B cell (primary cell): Measurements from ENCODE around the gene CATSPER3. TPM values are rescaled to one million over a fixed set of nuclear protein-coding genes. Genes with fewer than 3 reads are reported as not detected.

Experiments used
- ATAC-seq: fragments of 200-7000 bp; cut with Tn5 transposase; one replicate; pipeline ENCODE4 v1.10.0; 2021; ENCODE audit warnings: low read depth, mild to moderate bottlenecking, moderate number of reproducible peaks, moderate library complexity
- CTCF ChIA-PET: fragments of 350-600 bp; sonication (Branson Sonifier 250); formaldehyde crosslinking; loops from one replicate; lab custom pipeline; 2021; ENCODE audit warnings: antibody characterized with exemption, inconsistent platforms; lab: Charles Lee
- POLR2A ChIA-PET: fragments of 350-600 bp; sonication (Branson Sonifier 250); formaldehyde crosslinking; loops from one replicate; lab custom pipeline; 2021; ENCODE audit warnings: antibody characterized with exemption; lab: Charles Lee
- DNase-seq: peaks from one replicate; pipeline ENCODE4 v3.0.0; 2013
- H2AFZ ChIP-seq: 2 replicates; pipeline ENCODE4 v1.6.1; 2012; ENCODE audit warnings: mild to moderate bottlenecking, low read depth, low read length; ENCODE audit not compliant: insufficient read depth, poor library complexity, severe bottlenecking
- H3K27ac ChIP-seq, 2 donors: 1 replicate in 1 of 2; 2 replicates in 1 of 2; pipeline ENCODE4 v1.5.1; 2012 to 2013; ENCODE audit warnings: low read length in 2 of 2, mild to moderate bottlenecking in 2 of 2, moderate library complexity in 1 of 2
- H3K27me3 ChIP-seq, 4 experiments: fragments of 200-600 bp in 1 of 4; sonication (generic) in 1 of 4; replicated peaks in 1 of 4; 1 replicate in 2 of 4; 2 replicates in 2 of 4; pipeline versions ENCODE4 v1.6.1 to v1.7.0; 2013 to 2016; ENCODE audit warnings: low read length in 3 of 4, mild to moderate bottlenecking in 2 of 4, mixed read lengths in 1 of 4, moderate library complexity in 1 of 4; ENCODE audit not compliant: insufficient read depth in 4 of 4, control insufficient read depth in 3 of 4; ENCODE audit errors: control extremely low read depth in 1 of 4
- H3K36me3 ChIP-seq, 2 experiments: replicated peaks in 1 of 2; 1 replicate in 1 of 2; 2 replicates in 1 of 2; pipeline versions ENCODE4 v1.6.1 to v1.7.1; 2013; ENCODE audit warnings: low read length in 1 of 2; ENCODE audit not compliant: insufficient read depth in 2 of 2, control insufficient read depth in 1 of 2; ENCODE audit errors: control extremely low read depth in 1 of 2, extremely low read depth in 1 of 2
- H3K4me1 ChIP-seq, 2 donors: fragments of 200-600 bp in 1 of 2; sonication (generic) in 1 of 2; 1 replicate in 1 of 2; 2 replicates in 1 of 2; pipeline versions ENCODE4 v1.5.1 to v1.6.1; 2013 to 2017; ENCODE audit warnings: low read length in 2 of 2; ENCODE audit not compliant: control insufficient read depth in 2 of 2, insufficient read depth in 2 of 2
- H3K4me2 ChIP-seq: replicated peaks from 2 replicates; pipeline ENCODE3; 2012; ENCODE audit warnings: mild to moderate bottlenecking, low read depth, low read length; ENCODE audit not compliant: poor library complexity, severe bottlenecking
- H3K4me3 ChIP-seq, 5 experiments: fragments of 200-600 bp in 1 of 5; sonication (generic) in 1 of 5; 1 replicate in 3 of 5; 2 replicates in 2 of 5; pipeline versions ENCODE4 v1.5.1 to v1.7.0; 2011 to 2016; ENCODE audit warnings: low read length in 4 of 5, mild to moderate bottlenecking in 4 of 5, low read depth in 2 of 5, control low read depth in 1 of 5, moderate library complexity in 1 of 5; ENCODE audit not compliant: insufficient read depth in 1 of 5; ENCODE audit errors: control extremely low read depth in 1 of 5, extremely low read depth in 1 of 5
- H3K79me2 ChIP-seq: fragments of 200-600 bp; sonication (generic); one replicate; pipeline ENCODE4 v1.6.0; 2016; ENCODE audit warnings: low read length; ENCODE audit not compliant: control insufficient read depth, insufficient read depth
- H3K9ac ChIP-seq: fragments of 200-600 bp; sonication (generic); 2 replicates; pipeline ENCODE4 v1.6.1; 2017; ENCODE audit warnings: mild to moderate bottlenecking, low read length, moderate library complexity
- H3K9me3 ChIP-seq, 3 donors: one replicate each; pipeline versions ENCODE4 v1.6.1 to v1.7.1; 2013; ENCODE audit warnings: low read length in 2 of 3; ENCODE audit not compliant: control insufficient read depth in 2 of 3, insufficient read depth in 1 of 3; ENCODE audit errors: control extremely low read depth in 1 of 3
- H4K20me1 ChIP-seq: 2 replicates; pipeline ENCODE4 v1.6.0; 2012; ENCODE audit warnings: mild to moderate bottlenecking, low read length; ENCODE audit not compliant: insufficient read depth, control insufficient read depth, poor library complexity, severe bottlenecking
- H3K27ac Mint-ChIP-seq: one replicate; pipeline ENCODE4 v1.8.0; 2021; ENCODE audit warnings: mixed read lengths
- H3K27me3 Mint-ChIP-seq: one replicate; pipeline ENCODE4 v1.8.0; 2021; ENCODE audit warnings: mixed read lengths
- H3K4me1 Mint-ChIP-seq: one replicate; pipeline ENCODE4 v1.8.0; 2021; ENCODE audit warnings: mixed read lengths
- H3K4me3 Mint-ChIP-seq: one replicate; pipeline ENCODE4 v1.8.0; 2021; ENCODE audit warnings: mixed read lengths
- H3K9me3 Mint-ChIP-seq: one replicate; pipeline ENCODE4 v1.8.0; 2022; ENCODE audit warnings: mixed read lengths; ENCODE audit not compliant: insufficient read depth
- CTCF ChIP-seq: fragments of 200-600 bp; IDR thresholded peaks from one replicate; pipeline ENCODE4 v1.8.0; 2022; ENCODE audit warnings: antibody characterized with exemption, mild to moderate bottlenecking
- EZH2 ChIP-seq: IDR thresholded peaks from 2 replicates; pipeline ENCODE4 v1.6.1; 2012; ENCODE audit warnings: borderline replicate concordance, low read depth, mild to moderate bottlenecking, moderate library complexity, low read length; ENCODE audit not compliant: insufficient read depth, poor library complexity, severe bottlenecking
- WGBS: methylation state at CpG from one replicate; pipeline ENCODE4 v1.1.5; 2013; ENCODE audit warnings: missing lambda C conversion rate; ENCODE audit not compliant: insufficient coverage; 5-methylcytosine and 5-hydroxymethylcytosine counted together
- intact Hi-C: fragments of 100-400 bp; cut with micrococcal nuclease; formaldehyde crosslinking; loops from one replicate; pipeline ENCODE4 v1.10.0; 2022
- polyA plus RNA-seq: library from polyadenylated mRNA; depleted of rRNA; stranded (reverse); fragments of >200 nt; gene quantifications from 2 replicates; pipeline ENCODE4 v1.2.3, GENCODE V29; 2012
- total RNA-seq, 2 donors: library from RNA; stranded (reverse); fragments of 120-200 nt in 1 of 2; gene quantifications; 1 replicate in 1 of 2; 2 replicates in 1 of 2; pipeline versions ENCODE4 v1.2.3 to v1.2.4, GENCODE V29; 2013 to 2022

CATSPER3 gene
- total and polyA plus RNA-seq, 2 donors (not counting 1 experiment from before 2014, with no cell fraction given) = 0.79 to 1.3 TPM

- DNase-seq (no peak), ATAC-seq (no peak)
- 7% methylated on average over 42 of the region's 42 CpGs for WGBS
- no peak overlapping the region for H3K27ac ChIP-seq
- H3K4me2 ChIP-seq = peak overlapping the region; percentile 69
- TF ChIP-seq CTCF (no peak), EZH2 (peak; percentile 25)
- CTCF ChIA-PET = interaction anchor here (2.1 kb wide), 1 partner anchor 9 kb away, joined by 6 read pairs; no protein-coding TSS in a partner anchor
- no peaks in the 10 kb centered on the region for H3K79me2 ChIP-seq
- no peaks in the 10 kb centered on the region for H3K36me3 ChIP-seq
- H3K9ac ChIP-seq = peak overlapping the region; percentile 22
- H4K20me1 ChIP-seq = peaks cover 23% of the 10 kb centered on the region
- H3K4me1 Mint-ChIP-seq = peaks cover 37% of the 10 kb centered on the region
- peak overlapping the region; percentile 49 for H2AFZ ChIP-seq
- intact Hi-C loops = no loop called here
- H3K27me3 Mint-ChIP-seq = peaks cover 66% of the 10 kb centered on the region
- POLR2A ChIA-PET = no interaction called here
- peak overlapping the region in 4 of 5 experiments; percentile 12 to 34 (median 16) for H3K4me3 ChIP-seq
- peaks cover 0 to 57% (median 0%) of the 10 kb centered on the region in 3 donors for H3K9me3 ChIP-seq
- H3K27me3 ChIP-seq = peaks cover 0 to 87% (median 70%) of the 10 kb centered on the region in 4 experiments
- no peaks in the 10 kb centered on the region for H3K9me3 Mint-ChIP-seq
- H3K27ac Mint-ChIP-seq = no peak overlapping the region
- peaks cover 37 to 54% of the 10 kb centered on the region in 2 donors for H3K4me1 ChIP-seq
- peak overlapping the region; percentile 41 for H3K4me3 Mint-ChIP-seq
Observed at GRCh38 chr5:135038813-135039270, 71.1 kb downstream of the CATSPER3 start.

- Mint-ChIP-seq H3K27ac (no peak overlapping the region), H3K9me3 (no peaks in the 10 kb centered on the region), H3K4me3 (peak overlapping the region; percentile 68), H3K27me3 (peaks cover 69% of the 10 kb centered on the region), H3K4me1 (peaks cover 35% of the 10 kb centered on the region)
- H3K9ac ChIP-seq = peak overlapping the region; percentile 22
- H3K4me2 ChIP-seq = peak overlapping the region; percentile 69
- peaks cover 23% of the 10 kb centered on the region for H4K20me1 ChIP-seq
- ChIA-PET POLR2A (no interaction called here), CTCF (interaction anchor here (2.1 kb wide), 1 partner anchor 8 kb away, joined by 6 read pairs; no protein-coding TSS in a partner anchor)
- peak; percentile 74 for DNase-seq
- intact Hi-C loops = loop anchor here (1.0 to 10.0 kb wide), 2 partner anchors 11 to 305 kb away; partner anchors contain the start of gene CAMLG
- no peak overlapping the region for H3K27ac ChIP-seq
- WGBS = 9% methylated on average over 87 of the region's 87 CpGs
- no peaks in the 10 kb centered on the region for H3K36me3 ChIP-seq
- TF ChIP-seq CTCF (no peak), EZH2 (peak; percentile 25)
- H3K79me2 ChIP-seq = no peaks in the 10 kb centered on the region
- peak overlapping the region; percentile 49 for H2AFZ ChIP-seq
- peaks cover 35 to 52% of the 10 kb centered on the region in 2 donors for H3K4me1 ChIP-seq
- peak overlapping the region in 4 of 5 experiments; percentile 12 to 34 (median 24) for H3K4me3 ChIP-seq
- peak; percentile 39 for ATAC-seq
- peaks cover 0 to 91% (median 72%) of the 10 kb centered on the region in 4 experiments for H3K27me3 ChIP-seq
- H3K9me3 ChIP-seq = peaks cover 0 to 57% (median 0%) of the 10 kb centered on the region in 3 donors
Observed at GRCh38 chr5:135039271-135040033, 71.7 kb downstream of the CATSPER3 start.
